ENCODE data around the gene IRF2. TPM values are rescaled to one million over a fixed set of nuclear protein-coding genes. Genes with fewer than 3 reads are reported as not detected.
"Not testable (repeated sequence)": the region's sequence is repeated elsewhere in the genome, so short reads cannot be mapped to it uniquely, and the experiment has no call there.

IRF2 gene
- polyA plus RNA-seq, 1 donor from 2014 or later: 1.4 TPM

DNA sequence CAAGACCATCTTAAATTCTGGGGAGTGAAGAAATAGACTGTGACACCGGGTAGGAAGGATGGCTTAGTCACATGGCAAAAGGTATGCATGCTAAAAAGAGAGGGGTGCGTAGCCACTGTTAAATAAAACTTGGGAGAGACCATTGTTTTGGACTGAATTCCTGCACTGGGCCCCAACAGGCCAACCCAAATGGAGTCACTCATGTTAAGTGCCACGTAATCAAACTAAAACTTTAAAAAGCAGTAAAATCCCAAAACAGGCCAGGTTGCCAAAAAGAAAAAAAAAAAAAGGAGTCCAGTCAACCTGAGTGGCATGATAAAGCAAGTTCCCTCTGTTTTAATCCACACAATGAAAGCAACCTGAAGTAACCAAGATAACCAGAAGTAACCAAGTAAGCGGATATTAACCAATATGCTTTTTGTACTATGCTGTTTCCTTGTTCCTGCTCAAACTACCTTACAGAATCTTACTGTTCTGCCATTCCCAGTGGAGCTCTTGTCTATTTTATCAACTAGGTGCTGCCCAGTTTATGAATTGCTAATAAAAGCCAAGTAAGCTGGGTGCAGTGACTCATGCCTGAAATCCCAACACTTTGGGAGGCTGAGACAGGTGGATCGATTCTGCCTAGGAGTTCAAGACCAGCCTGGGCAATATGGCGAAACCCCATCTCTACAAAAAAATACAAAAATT, 132.0 kb downstream of the IRF2 start:
- no peaks in the 10 kb centered on the region for H3K79me2 ChIP-seq (replicated peaks; ENCODE audit: insufficient read depth, low read length)

DNA sequence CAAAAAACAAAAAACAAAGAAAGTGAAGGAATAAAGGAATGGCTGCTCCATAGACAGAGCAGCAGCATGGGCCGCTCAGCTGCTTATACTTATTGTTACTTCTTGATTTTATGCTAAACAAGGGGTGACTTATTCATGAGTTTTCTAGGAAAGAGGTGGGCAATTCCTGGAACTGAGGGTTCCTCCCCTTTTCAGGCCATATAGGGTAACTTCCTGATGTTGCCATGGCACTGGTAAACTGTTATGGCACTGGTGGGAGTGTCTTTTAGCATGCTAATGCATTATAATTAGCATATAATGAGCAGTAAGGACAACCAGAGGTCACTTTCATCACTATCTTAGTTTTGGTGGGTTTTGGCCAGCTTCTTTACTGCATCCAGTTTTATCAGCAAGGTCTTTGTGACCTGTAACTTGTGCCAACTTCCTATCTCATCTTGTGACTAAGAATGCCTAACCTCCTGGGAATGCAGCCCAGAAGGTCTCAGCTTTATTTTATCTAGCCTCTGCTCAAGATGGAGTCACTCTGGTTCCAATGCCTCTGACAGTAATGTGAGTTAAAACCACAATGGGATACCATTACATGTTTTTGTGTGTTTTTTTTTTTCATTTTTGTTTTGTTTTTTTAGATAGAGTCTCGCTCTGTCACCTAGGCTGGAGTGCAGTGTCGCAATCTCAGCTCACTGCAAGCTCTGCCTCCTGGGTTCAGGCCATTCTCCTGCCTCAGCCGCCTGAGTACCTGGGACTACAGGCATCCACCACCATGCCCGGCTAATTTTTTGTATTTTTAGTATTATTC, 134.8 kb downstream of the IRF2 start:
- H3K9me3 ChIP-seq (ENCODE audit: low read length); H3K27me3 ChIP-seq (ENCODE audit: insufficient read depth, low read depth, low read length); H3K4me2 ChIP-seq (ENCODE audit: low read length); H2AFZ ChIP-seq (ENCODE audit: low read depth, low read length); H3K27ac ChIP-seq (ENCODE audit: low read length); H3F3A ChIP-seq (ENCODE audit: insufficient read depth, low read length, poor library complexity, severe bottlenecking); H3K36me3 ChIP-seq (ENCODE audit: insufficient read depth, low read length); H4K20me1 ChIP-seq (ENCODE audit: insufficient read depth); H3K9ac ChIP-seq (ENCODE audit: low read length); H3K4me3 ChIP-seq (ENCODE audit: low read length); H3K9me2 ChIP-seq (ENCODE audit: insufficient read depth, low read length); H3K79me2 ChIP-seq (replicated peaks; ENCODE audit: insufficient read depth, low read length): not testable (repeated sequence)

More for the DNA sequence above, 132.0 kb downstream of the IRF2 start:
- Histone ChIP-seq H2AFZ (ENCODE audit: low read depth, low read length) (no peak overlapping the region), H4K20me1 (ENCODE audit: insufficient read depth) (no peaks in the 10 kb centered on the region), H3F3A (ENCODE audit: insufficient read depth, low read length, poor library complexity, severe bottlenecking) (no peaks in the 10 kb centered on the region), H3K4me3 (ENCODE audit: low read length) (no peak overlapping the region), H3K9me3 (ENCODE audit: low read length) (no peaks in the 10 kb centered on the region), H3K36me3 (ENCODE audit: insufficient read depth, low read length) (no peaks in the 10 kb centered on the region), H3K9ac (ENCODE audit: low read length) (no peak overlapping the region), H3K4me2 (ENCODE audit: low read length) (no peak overlapping the region), H3K27ac (ENCODE audit: low read length) (peak overlapping the region; percentile 83), H3K9me2 (ENCODE audit: insufficient read depth, low read length) (no peaks in the 10 kb centered on the region), H3K27me3 (ENCODE audit: insufficient read depth, low read depth, low read length) (no peaks in the 10 kb centered on the region)
- TF ChIP-seq EP300 (conservative IDR thresholded peaks at IDR 0.05; ENCODE audit: poor library complexity, severe bottlenecking): no peak
- TF ChIP-seq REST (IDR thresholded peaks at IDR 0.05; ENCODE audit: borderline replicate concordance): no peak

GRCh38 chr4:184337907-184338306, 136.4 kb downstream of the IRF2 start:
- no peaks in the 10 kb centered on the region for H4K20me1 ChIP-seq (ENCODE audit: insufficient read depth)
- no peaks in the 10 kb centered on the region for H3F3A ChIP-seq (ENCODE audit: insufficient read depth, low read length, poor library complexity, severe bottlenecking)
- H3K9me2 ChIP-seq (ENCODE audit: insufficient read depth, low read length): no peaks in the 10 kb centered on the region
- H2AFZ ChIP-seq (ENCODE audit: low read depth, low read length): no peak overlapping the region
- H3K4me3 ChIP-seq (ENCODE audit: low read length): no peak overlapping the region
- no peak overlapping the region for H3K9ac ChIP-seq (ENCODE audit: low read length)
- no peaks in the 10 kb centered on the region for H3K9me3 ChIP-seq (ENCODE audit: low read length)
- H3K36me3 ChIP-seq (ENCODE audit: insufficient read depth, low read length): no peaks in the 10 kb centered on the region
- no peak overlapping the region for H3K4me2 ChIP-seq (ENCODE audit: low read length)
- H3K79me2 ChIP-seq (replicated peaks; ENCODE audit: insufficient read depth, low read length): no peaks in the 10 kb centered on the region
- H3K27ac ChIP-seq (ENCODE audit: low read length): no peak overlapping the region
- TF ChIP-seq REST (IDR thresholded peaks at IDR 0.05; ENCODE audit: borderline replicate concordance): no peak
- TF ChIP-seq EZH2 (IDR thresholded peaks at IDR 0.05; ENCODE audit: borderline replicate concordance, insufficient read depth, low read length, poor library complexity, severe bottlenecking): no peak
- TF ChIP-seq TAF1 (IDR thresholded peaks at IDR 0.05; ENCODE audit: low read depth): no peak
- no peak for TF ChIP-seq EP300 (conservative IDR thresholded peaks at IDR 0.05; ENCODE audit: poor library complexity, severe bottlenecking)
- TF ChIP-seq MXI1 (conservative IDR thresholded peaks at IDR 0.05; ENCODE audit: poor library complexity, severe bottlenecking): no peak
- no peak for TF ChIP-seq POLR2AphosphoS5 (IDR thresholded peaks at IDR 0.05)
- no peak for TF ChIP-seq RAD21 (conservative IDR thresholded peaks at IDR 0.05)
- TF ChIP-seq, protein P1, sequence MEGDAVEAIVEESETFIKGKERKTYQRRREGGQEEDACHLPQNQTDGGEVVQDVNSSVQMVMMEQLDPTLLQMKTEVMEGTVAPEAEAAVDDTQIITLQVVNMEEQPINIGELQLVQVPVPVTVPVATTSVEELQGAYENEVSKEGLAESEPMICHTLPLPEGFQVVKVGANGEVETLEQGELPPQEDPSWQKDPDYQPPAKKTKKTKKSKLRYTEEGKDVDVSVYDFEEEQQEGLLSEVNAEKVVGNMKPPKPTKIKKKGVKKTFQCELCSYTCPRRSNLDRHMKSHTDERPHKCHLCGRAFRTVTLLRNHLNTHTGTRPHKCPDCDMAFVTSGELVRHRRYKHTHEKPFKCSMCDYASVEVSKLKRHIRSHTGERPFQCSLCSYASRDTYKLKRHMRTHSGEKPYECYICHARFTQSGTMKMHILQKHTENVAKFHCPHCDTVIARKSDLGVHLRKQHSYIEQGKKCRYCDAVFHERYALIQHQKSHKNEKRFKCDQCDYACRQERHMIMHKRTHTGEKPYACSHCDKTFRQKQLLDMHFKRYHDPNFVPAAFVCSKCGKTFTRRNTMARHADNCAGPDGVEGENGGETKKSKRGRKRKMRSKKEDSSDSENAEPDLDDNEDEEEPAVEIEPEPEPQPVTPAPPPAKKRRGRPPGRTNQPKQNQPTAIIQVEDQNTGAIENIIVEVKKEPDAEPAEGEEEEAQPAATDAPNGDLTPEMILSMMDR (IDR thresholded peaks at IDR 0.05; ENCODE audit: poor library complexity, severe bottlenecking): no peak
- TF ChIP-seq SMC3 (conservative IDR thresholded peaks at IDR 0.05; ENCODE audit: poor library complexity): no peak
- no peaks in the 10 kb centered on the region for H3K27me3 ChIP-seq (ENCODE audit: insufficient read depth, low read depth, low read length)
